IMR-90 (cell line): ENCODE data around the gene NALCN. TPM values are rescaled to one million over a fixed set of nuclear protein-coding genes. Genes with fewer than 3 reads are reported as not detected.

Source experiments
- ATAC-seq: fragments of 200-7000 bp; cut with Tn5 transposase; 2 replicates; pipeline ENCODE4 v1.9.1; 2020; ENCODE audit warnings: low read depth, mild to moderate bottlenecking, moderate library complexity
- BruUV-seq: library from RNA; stranded (reverse); fragments of 400-500 nt; replicated peaks from 2 replicates; lab custom pipeline; 2021; lab: Mats Ljungman, UMichigan
- CTCF ChIA-PET: fragments of 300-600 bp; formaldehyde crosslinking; extraction: SDS; loops from one replicate; lab custom pipeline; 2021; ENCODE audit warnings: antibody characterized with exemption; lab: Yijun Ruan, JAX
- POLR2A ChIA-PET: fragments of 300-600 bp; sonication (Branson Sonifier 250); formaldehyde crosslinking; loops from one replicate; lab custom pipeline; 2022; ENCODE audit warnings: antibody characterized with exemption; ENCODE audit not compliant: unreplicated experiment; lab: Charles Lee
- DNase-seq: peaks from one replicate; pipeline ENCODE4 v3.0.0; 2013
- H2AFZ ChIP-seq: replicated peaks from 2 replicates; pipeline ENCODE3; 2013; ENCODE audit warnings: low read length, mild to moderate bottlenecking; ENCODE audit not compliant: poor library complexity
- H2AK5ac ChIP-seq: 2 replicates; pipeline ENCODE4 v1.6.1; 2013; ENCODE audit warnings: low read depth, low read length, inconsistent platforms
- H2AK9ac ChIP-seq: replicated peaks from 2 replicates; pipeline ENCODE3; 2013; ENCODE audit warnings: mild to moderate bottlenecking, low read depth, low read length, moderate library complexity; ENCODE audit not compliant: poor library complexity
- H2BK120ac ChIP-seq: 2 replicates; pipeline ENCODE4 v1.6.1; 2013; ENCODE audit warnings: low read depth, low read length, inconsistent platforms
- H2BK15ac ChIP-seq: 3 replicates; pipeline ENCODE4 v1.6.1; 2013; ENCODE audit warnings: low read depth, low read length, inconsistent platforms
- H2BK20ac ChIP-seq: 2 replicates; pipeline ENCODE4 v1.6.1; 2013; ENCODE audit warnings: low read depth, mild to moderate bottlenecking, inconsistent platforms, low read length, moderate library complexity
- H2BK5ac ChIP-seq: 2 replicates; pipeline ENCODE4 v1.6.1; 2013; ENCODE audit warnings: mild to moderate bottlenecking, low read depth, low read length, inconsistent platforms; ENCODE audit not compliant: poor library complexity, severe bottlenecking
- H3K14ac ChIP-seq: replicated peaks from 2 replicates; pipeline ENCODE4 v1.6.1; 2013; ENCODE audit warnings: low read depth, low read length, inconsistent platforms
- H3K18ac ChIP-seq: 2 replicates; pipeline ENCODE4 v1.6.1; 2013; ENCODE audit warnings: low read depth, low read length, control low read depth
- H3K23ac ChIP-seq: 2 replicates; pipeline ENCODE4 v1.6.1; 2013; ENCODE audit warnings: low read depth, low read length, inconsistent platforms
- H3K27ac ChIP-seq: 2 replicates; pipeline ENCODE4 v1.5.1; 2013; ENCODE audit warnings: mild to moderate bottlenecking, control low read depth, low read length; ENCODE audit not compliant: insufficient read depth
- H3K27me3 ChIP-seq: 2 replicates; pipeline ENCODE4 v1.6.1; 2013; ENCODE audit warnings: low read length; ENCODE audit not compliant: control insufficient read depth, insufficient read depth
- H3K36me3 ChIP-seq: 2 replicates; pipeline ENCODE4 v1.6.1; 2013; ENCODE audit warnings: low read length, mixed read lengths; ENCODE audit not compliant: control insufficient read depth, insufficient read depth
- H3K4ac ChIP-seq: 2 replicates; pipeline ENCODE4 v1.6.1; 2013; ENCODE audit warnings: low read depth, low read length, inconsistent platforms
- H3K4me1 ChIP-seq: 2 replicates; pipeline ENCODE4 v1.6.1; 2013; ENCODE audit warnings: low read length, mixed read lengths; ENCODE audit not compliant: control insufficient read depth, insufficient read depth
- H3K4me2 ChIP-seq: 2 replicates; pipeline ENCODE4 v1.6.1; 2013; ENCODE audit warnings: low read depth, mild to moderate bottlenecking, control low read depth, low read length, moderate library complexity
- H3K4me3 ChIP-seq: 2 replicates; pipeline ENCODE4 v1.5.1; 2013; ENCODE audit warnings: low read depth, mild to moderate bottlenecking, control low read depth, low read length, moderate library complexity; ENCODE audit not compliant: insufficient read depth
- H3K56ac ChIP-seq: 2 replicates; pipeline ENCODE4 v1.6.1; 2013; ENCODE audit warnings: low read length, inconsistent platforms; ENCODE audit not compliant: insufficient read depth; ENCODE audit errors: extremely low read depth
- H3K79me1 ChIP-seq, 2 experiments: 2 replicates each; pipeline ENCODE4 v1.6.1; 2013; ENCODE audit warnings: low read length in 2 of 2, inconsistent platforms in 1 of 2, low read depth in 1 of 2
- H3K9ac ChIP-seq: 2 replicates; pipeline ENCODE4 v1.6.1; 2013; ENCODE audit warnings: low read depth, low read length, control low read depth
- H3K9me1 ChIP-seq: 2 replicates; pipeline ENCODE4 v1.6.1; 2013; ENCODE audit warnings: low read length, inconsistent platforms; ENCODE audit not compliant: insufficient read depth
- H3K9me3 ChIP-seq: 2 replicates; pipeline ENCODE4 v1.6.1; 2013; ENCODE audit warnings: low read length; ENCODE audit not compliant: control insufficient read depth, insufficient read depth
- H4K20me1 ChIP-seq: 2 replicates; pipeline ENCODE4 v1.6.1; 2013; ENCODE audit warnings: low read length, inconsistent platforms; ENCODE audit not compliant: insufficient read depth
- H4K5ac ChIP-seq: 2 replicates; pipeline ENCODE4 v1.6.1; 2013; ENCODE audit warnings: mild to moderate bottlenecking, low read depth, low read length, control low read depth
- H4K8ac ChIP-seq, 2 experiments: 2 replicates each; pipeline ENCODE4 v1.6.1; 2013; ENCODE audit warnings: low read depth in 2 of 2, low read length in 2 of 2, control low read depth in 1 of 2, inconsistent platforms in 1 of 2
- H4K91ac ChIP-seq: 2 replicates; pipeline ENCODE4 v1.6.1; 2013; ENCODE audit warnings: low read depth, low read length, inconsistent platforms; ENCODE audit not compliant: insufficient read depth
- BHLHE40 ChIP-seq: fragments of 150-350 bp; IDR thresholded peaks from 2 replicates; pipeline ENCODE4 v1.6.1; 2016; ENCODE audit warnings: mild to moderate bottlenecking, low read depth, low read length
- MAFK ChIP-seq: IDR thresholded peaks from 2 replicates; pipeline ENCODE4 v1.6.1; 2012; ENCODE audit warnings: low read depth, low read length, improper control_type of control experiment
- MXI1 ChIP-seq: IDR thresholded peaks from 2 replicates; pipeline ENCODE4 v1.6.1; 2012; ENCODE audit warnings: low read depth, mild to moderate bottlenecking, low read length, moderate library complexity, borderline replicate concordance
- NFE2L2 ChIP-seq: fragments of 150-350 bp; IDR thresholded peaks from 2 replicates; pipeline ENCODE4 v1.6.1; 2016; ENCODE audit warnings: low read depth, mild to moderate bottlenecking, low read length
- POLR2A ChIP-seq: IDR thresholded peaks from 2 replicates; pipeline ENCODE4 v1.6.1; 2012; ENCODE audit warnings: mild to moderate bottlenecking, low read depth, low read length
- RAD21 ChIP-seq: IDR thresholded peaks from 2 replicates; pipeline ENCODE4 v1.6.1; 2012; ENCODE audit warnings: low read length, improper control_type of control experiment
- RCOR1 ChIP-seq: IDR thresholded peaks from 2 replicates; pipeline ENCODE4 v1.6.1; 2012; ENCODE audit warnings: mild to moderate bottlenecking, low read length, improper control_type of control experiment; ENCODE audit not compliant: insufficient replicate concordance
- SMC3 ChIP-seq: fragments of 150-350 bp; IDR thresholded peaks from 2 replicates; pipeline ENCODE4 v1.6.1; 2016; ENCODE audit warnings: low read depth, mild to moderate bottlenecking, antibody characterized with exemption, low read length, moderate library complexity
- WGBS, 2 experiments: methylation state at CpG; one replicate each; pipeline versions ENCODE4 v1.1.5 to v1.1.7; 2013; ENCODE audit warnings: missing lambda C conversion rate in 2 of 2; ENCODE audit not compliant: insufficient read length in 1 of 2; ENCODE audit errors: extremely low coverage in 2 of 2; 5-methylcytosine and 5-hydroxymethylcytosine counted together
- dilution Hi-C: fragments of 300-500 bp; cut with HindIII; formaldehyde crosslinking; loops from one replicate; pipeline ENCODE4 v1.14.3; 2018; ENCODE audit warnings: low sequenced_read_pairs; ENCODE audit not compliant: unreplicated experiment
- in situ Hi-C: fragments of 300-500 bp; cut with MboI; formaldehyde crosslinking; loops from 3 replicates; pipeline ENCODE4 v1.14.3; 2019; ENCODE audit warnings: low sequenced_read_pairs, inconsistent platforms, mixed read lengths
- intact Hi-C: fragments of 100-400 bp; cut with micrococcal nuclease; formaldehyde crosslinking; loops from 2 replicates; pipeline ENCODE4 v1.10.0; 2022
- polyA plus RNA-seq, 3 experiments: library from polyadenylated mRNA; depleted of rRNA; stranded (reverse); fragments of >200 nt; gene quantifications; 2 replicates each; pipeline ENCODE4 v1.2.3, GENCODE V29; 2012; ENCODE audit warnings: low replicate concordance in 1 of 3
- total RNA-seq: library from RNA; depleted of rRNA; stranded (reverse); fragments of >200 nt; gene quantifications from 2 replicates; pipeline ENCODE4 v1.2.3, GENCODE V29; 2012
- TF ChIP-seq, protein P1 (sequence below): fragments of 150-350 bp; IDR thresholded peaks from 2 replicates; pipeline ENCODE4 v1.6.1; 2016; ENCODE audit warnings: low read depth, mild to moderate bottlenecking, low read length, moderate library complexity, borderline replicate concordance

Gene NALCN
- total and polyA plus RNA-seq, 2 of the 4 experiments (the other 2 are of a cell fraction) = 2.9 to 4.8 TPM

DNA sequence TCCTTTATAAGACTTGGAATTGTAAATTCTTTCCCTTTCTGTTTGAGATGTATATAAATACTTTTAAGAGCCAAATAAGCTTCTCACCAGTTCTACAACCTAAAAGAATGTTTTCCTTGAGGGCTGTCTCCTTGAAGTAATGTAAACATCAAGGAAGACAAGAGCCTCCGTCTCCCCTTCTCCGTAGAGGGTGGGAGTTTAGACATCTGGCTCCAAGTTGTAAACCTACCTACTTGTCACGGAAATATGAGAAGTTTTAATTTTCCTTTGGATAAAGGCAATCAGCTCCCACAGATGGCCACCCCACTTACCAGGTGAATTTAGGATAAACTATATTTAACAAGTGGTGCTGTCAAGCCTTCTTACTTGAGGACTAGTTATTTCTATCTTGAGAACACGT, 237.9 kb downstream of the NALCN start:
- Histone ChIP-seq H2AK9ac (no peak overlapping the region), H3K79me1 (no peaks in the 10 kb centered on the region), H3K9me3 (no peaks in the 10 kb centered on the region), H2BK120ac (no peak overlapping the region), H2BK15ac (no peak overlapping the region), H4K8ac (no peak overlapping the region), H3K23ac (no peak overlapping the region), H4K91ac (no peak overlapping the region), H3K27ac (no peak overlapping the region), H3K36me3 (no peaks in the 10 kb centered on the region), H3K4me2 (peak overlapping the region; percentile 74), H3K9ac (no peak overlapping the region), H2AFZ (no peak overlapping the region), H3K4ac (no peak overlapping the region), H4K20me1 (no peaks in the 10 kb centered on the region), H3K4me3 (no peak overlapping the region), H2BK5ac (no peak overlapping the region), H3K56ac (no peak overlapping the region), H3K4me1 (peaks cover 3% of the 10 kb centered on the region), H3K9me1 (0 out of 2 replicates have a peak, but pooled peaks cover 2% of the 10 kb centered on the region), H3K18ac (no peak overlapping the region), H2BK20ac (no peak overlapping the region), H3K14ac (no peak overlapping the region), H4K5ac (no peak overlapping the region), H3K27me3 (no peaks in the 10 kb centered on the region), H2AK5ac (no peak overlapping the region)
- CTCF ChIA-PET = interaction anchor here (1.1 kb wide), 1 partner anchor 8 kb away, joined by 3 read pairs; no protein-coding TSS in a partner anchor
- BruUV-seq = no TSS peak
- peak; percentile 35 for DNase-seq
- in situ Hi-C loops = no loop called here
- WGBS, 2 experiments = no CpG with 5 or more reads among the region's 4 CpGs
- dilution Hi-C loops = no loop called here
- intact Hi-C loops = no loop called here
- ATAC-seq = peak; percentile 37; the same call in 1 of the 2 replicates
- POLR2A ChIA-PET = interaction anchor here (0.6 kb wide), 2 partner anchors 317 to 948 kb away, joined by 3 read pairs; no protein-coding TSS in a partner anchor
- no peak for TF ChIP-seq RCOR1
- TF ChIP-seq, protein P1, sequence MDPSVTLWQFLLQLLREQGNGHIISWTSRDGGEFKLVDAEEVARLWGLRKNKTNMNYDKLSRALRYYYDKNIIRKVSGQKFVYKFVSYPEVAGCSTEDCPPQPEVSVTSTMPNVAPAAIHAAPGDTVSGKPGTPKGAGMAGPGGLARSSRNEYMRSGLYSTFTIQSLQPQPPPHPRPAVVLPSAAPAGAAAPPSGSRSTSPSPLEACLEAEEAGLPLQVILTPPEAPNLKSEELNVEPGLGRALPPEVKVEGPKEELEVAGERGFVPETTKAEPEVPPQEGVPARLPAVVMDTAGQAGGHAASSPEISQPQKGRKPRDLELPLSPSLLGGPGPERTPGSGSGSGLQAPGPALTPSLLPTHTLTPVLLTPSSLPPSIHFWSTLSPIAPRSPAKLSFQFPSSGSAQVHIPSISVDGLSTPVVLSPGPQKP = no peak
- TF ChIP-seq SMC3 = no peak
- TF ChIP-seq BHLHE40 = no peak
- TF ChIP-seq MAFK = no peak
- no peak for TF ChIP-seq RAD21
- TF ChIP-seq POLR2A = no peak
- no peak for TF ChIP-seq NFE2L2
- TF ChIP-seq MXI1 = no peak
